B cell (primary cell): ENCODE data around the gene CPNE9.

Experiments used
- EZH2 ChIP-seq: IDR thresholded peaks from 2 replicates; pipeline ENCODE4 v1.6.1; 2012; ENCODE audit warnings: borderline replicate concordance, low read depth, mild to moderate bottlenecking, moderate library complexity, low read length; ENCODE audit not compliant: insufficient read depth, poor library complexity, severe bottlenecking
- TF ChIP-seq, protein P1 (sequence below): fragments of 200-600 bp; IDR thresholded peaks from one replicate; pipeline ENCODE4 v1.8.0; 2022; ENCODE audit warnings: antibody characterized with exemption, mild to moderate bottlenecking

DNA sequence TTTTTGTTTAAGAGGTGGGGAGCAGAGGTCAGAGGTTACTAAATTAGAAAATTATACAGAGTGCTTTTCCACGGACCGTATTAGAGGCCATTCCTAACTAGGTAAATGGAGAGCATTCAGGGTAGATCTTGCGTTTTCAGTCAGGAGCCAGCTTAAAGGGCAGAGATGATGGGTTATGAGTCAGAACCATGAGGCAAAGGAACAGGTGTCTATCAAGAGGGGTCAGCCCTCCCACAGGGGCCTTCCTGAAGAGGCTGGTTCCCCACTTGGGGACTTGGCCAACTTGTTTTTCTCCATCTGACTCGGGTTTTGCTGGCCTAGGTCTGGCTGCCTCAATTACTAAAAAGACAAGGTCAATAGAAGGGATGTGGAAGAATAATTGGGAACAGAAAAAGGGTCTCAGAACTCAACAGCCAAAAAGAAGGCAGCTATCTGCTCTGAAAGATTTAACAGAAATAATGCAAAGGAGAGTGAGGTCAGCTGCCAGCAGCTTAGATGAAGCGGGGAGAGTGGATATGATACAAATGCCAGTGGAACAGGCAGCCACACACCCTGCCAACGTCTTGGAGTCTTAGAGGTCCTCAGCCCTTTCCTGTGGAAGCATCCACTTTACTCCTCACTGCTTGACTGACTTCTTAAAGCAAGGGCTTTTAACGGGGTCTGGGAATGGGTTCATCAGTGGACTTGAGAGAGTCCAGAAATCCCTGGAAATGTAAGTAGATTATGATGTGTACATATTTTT, 36.8 kb upstream of the CPNE9 start:
- TF ChIP-seq, protein P1, sequence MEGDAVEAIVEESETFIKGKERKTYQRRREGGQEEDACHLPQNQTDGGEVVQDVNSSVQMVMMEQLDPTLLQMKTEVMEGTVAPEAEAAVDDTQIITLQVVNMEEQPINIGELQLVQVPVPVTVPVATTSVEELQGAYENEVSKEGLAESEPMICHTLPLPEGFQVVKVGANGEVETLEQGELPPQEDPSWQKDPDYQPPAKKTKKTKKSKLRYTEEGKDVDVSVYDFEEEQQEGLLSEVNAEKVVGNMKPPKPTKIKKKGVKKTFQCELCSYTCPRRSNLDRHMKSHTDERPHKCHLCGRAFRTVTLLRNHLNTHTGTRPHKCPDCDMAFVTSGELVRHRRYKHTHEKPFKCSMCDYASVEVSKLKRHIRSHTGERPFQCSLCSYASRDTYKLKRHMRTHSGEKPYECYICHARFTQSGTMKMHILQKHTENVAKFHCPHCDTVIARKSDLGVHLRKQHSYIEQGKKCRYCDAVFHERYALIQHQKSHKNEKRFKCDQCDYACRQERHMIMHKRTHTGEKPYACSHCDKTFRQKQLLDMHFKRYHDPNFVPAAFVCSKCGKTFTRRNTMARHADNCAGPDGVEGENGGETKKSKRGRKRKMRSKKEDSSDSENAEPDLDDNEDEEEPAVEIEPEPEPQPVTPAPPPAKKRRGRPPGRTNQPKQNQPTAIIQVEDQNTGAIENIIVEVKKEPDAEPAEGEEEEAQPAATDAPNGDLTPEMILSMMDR, result no peak
- no peak for TF ChIP-seq EZH2
